MM.1S (cell line): ENCODE results near the gene NEDD4L.

Source experiments
- DNase-seq: peaks from one replicate; pipeline ENCODE4 v3.0.0-alpha.2; 2015
- H2AFZ ChIP-seq: fragments of 300-600 bp; sonication (generic); 2 replicates; pipeline ENCODE4 v1.6.0; 2016; ENCODE audit warnings: antibody characterized with exemption, low read length
- H3F3A ChIP-seq: fragments of 300-600 bp; sonication (generic); 2 replicates; pipeline ENCODE4 v1.6.1; 2016; ENCODE audit warnings: mild to moderate bottlenecking, antibody characterized with exemption, low read length, moderate library complexity, mixed read lengths; ENCODE audit not compliant: insufficient read depth
- H3K27ac ChIP-seq: fragments of 300-600 bp; sonication (generic); 2 replicates; pipeline ENCODE4 v1.5.1; 2016; ENCODE audit warnings: mild to moderate bottlenecking, low read length
- H3K27me3 ChIP-seq: fragments of 300-600 bp; sonication (generic); replicated peaks from 2 replicates; pipeline ENCODE4 v1.6.0; 2016; ENCODE audit warnings: low read length; ENCODE audit not compliant: insufficient read depth
- H3K36me3 ChIP-seq: fragments of 300-600 bp; sonication (generic); replicated peaks from 2 replicates; pipeline ENCODE4 v1.6.1; 2016; ENCODE audit warnings: mild to moderate bottlenecking, low read length, mixed read lengths; ENCODE audit not compliant: insufficient read depth
- H3K4me1 ChIP-seq: fragments of 300-600 bp; sonication (generic); 2 replicates; pipeline ENCODE4 v1.6.1; 2016; ENCODE audit warnings: low read length, mixed read lengths
- H3K4me2 ChIP-seq: fragments of 300-600 bp; sonication (generic); 2 replicates; pipeline ENCODE4 v1.6.0; 2016; ENCODE audit warnings: low read depth, low read length
- H3K4me3 ChIP-seq: fragments of 300-600 bp; sonication (generic); 2 replicates; pipeline ENCODE4 v1.5.1; 2016; ENCODE audit warnings: low read length, mixed read lengths
- H3K79me2 ChIP-seq: fragments of 300-600 bp; sonication (generic); 2 replicates; pipeline ENCODE4 v1.6.1; 2016; ENCODE audit warnings: mixed run types, low read length, mixed read lengths
- H3K9ac ChIP-seq: fragments of 300-600 bp; sonication (generic); 2 replicates; pipeline ENCODE4 v1.6.1; 2016; ENCODE audit warnings: low read length, mixed read lengths
- H3K9me2 ChIP-seq: fragments of 300-600 bp; sonication (generic); replicated peaks from 2 replicates; pipeline ENCODE4 v1.6.1; 2016; ENCODE audit warnings: mild to moderate bottlenecking, low read length, mixed read lengths; ENCODE audit not compliant: insufficient read depth
- H3K9me3 ChIP-seq: fragments of 300-600 bp; sonication (generic); replicated peaks from 2 replicates; pipeline ENCODE4 v1.6.1; 2016; ENCODE audit warnings: mild to moderate bottlenecking, low read length, mixed read lengths; ENCODE audit not compliant: insufficient read depth
- H4K20me1 ChIP-seq: fragments of 300-600 bp; sonication (generic); 2 replicates; pipeline ENCODE4 v1.6.1; 2016; ENCODE audit warnings: mild to moderate bottlenecking, low read length, moderate library complexity, mixed read lengths; ENCODE audit not compliant: insufficient read depth
- EZH2 ChIP-seq: fragments of 300-600 bp; sonication (generic); optimal IDR thresholded peaks from 2 replicates; pipeline ENCODE3; 2017; ENCODE audit warnings: low read depth, mild to moderate bottlenecking, antibody characterized with exemption, low read length, mixed read lengths
- EZH2phosphoT487 ChIP-seq: fragments of 300-600 bp; sonication (generic); IDR thresholded peaks from 2 replicates; pipeline ENCODE4 v1.6.1; 2018; ENCODE audit warnings: antibody characterized with exemption, low read length
- TF ChIP-seq, protein P1 (sequence below): fragments of 300-600 bp; sonication (generic); IDR thresholded peaks from 2 replicates; pipeline ENCODE4 v1.5.1; 2016; ENCODE audit warnings: antibody characterized with exemption, low read length, mixed read lengths

The NEDD4L gene

DNA sequence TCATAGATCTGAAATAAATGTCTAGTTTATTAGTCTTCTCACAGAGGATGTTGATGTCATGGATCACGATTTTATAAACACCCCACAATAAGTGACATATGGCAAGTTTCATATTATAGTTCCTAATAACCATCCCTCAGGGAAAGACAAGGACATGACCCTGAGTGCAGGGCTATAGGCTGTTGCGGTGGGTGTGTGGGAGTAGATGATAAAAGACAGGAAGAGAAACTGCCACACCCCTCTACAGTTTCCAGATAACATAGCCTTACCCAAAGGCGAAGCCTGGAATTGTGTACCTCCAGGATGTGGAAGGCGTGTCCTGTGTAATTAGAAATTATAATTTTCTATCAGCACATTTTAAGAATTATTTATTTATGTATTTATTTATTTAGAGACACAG, 2.4 kb upstream of the NEDD4L start:
- no peak overlapping the region for H2AFZ ChIP-seq
- H4K20me1 ChIP-seq = no peaks in the 10 kb centered on the region
- H3K4me3 ChIP-seq = no peak overlapping the region
- no peaks in the 10 kb centered on the region for H3K27me3 ChIP-seq
- H3K4me1 ChIP-seq = no peaks in the 10 kb centered on the region; the same call in 1 of the 2 replicates
- no peak overlapping the region for H3K9ac ChIP-seq
- no peaks in the 10 kb centered on the region for H3K9me3 ChIP-seq
- TF ChIP-seq, protein P1, sequence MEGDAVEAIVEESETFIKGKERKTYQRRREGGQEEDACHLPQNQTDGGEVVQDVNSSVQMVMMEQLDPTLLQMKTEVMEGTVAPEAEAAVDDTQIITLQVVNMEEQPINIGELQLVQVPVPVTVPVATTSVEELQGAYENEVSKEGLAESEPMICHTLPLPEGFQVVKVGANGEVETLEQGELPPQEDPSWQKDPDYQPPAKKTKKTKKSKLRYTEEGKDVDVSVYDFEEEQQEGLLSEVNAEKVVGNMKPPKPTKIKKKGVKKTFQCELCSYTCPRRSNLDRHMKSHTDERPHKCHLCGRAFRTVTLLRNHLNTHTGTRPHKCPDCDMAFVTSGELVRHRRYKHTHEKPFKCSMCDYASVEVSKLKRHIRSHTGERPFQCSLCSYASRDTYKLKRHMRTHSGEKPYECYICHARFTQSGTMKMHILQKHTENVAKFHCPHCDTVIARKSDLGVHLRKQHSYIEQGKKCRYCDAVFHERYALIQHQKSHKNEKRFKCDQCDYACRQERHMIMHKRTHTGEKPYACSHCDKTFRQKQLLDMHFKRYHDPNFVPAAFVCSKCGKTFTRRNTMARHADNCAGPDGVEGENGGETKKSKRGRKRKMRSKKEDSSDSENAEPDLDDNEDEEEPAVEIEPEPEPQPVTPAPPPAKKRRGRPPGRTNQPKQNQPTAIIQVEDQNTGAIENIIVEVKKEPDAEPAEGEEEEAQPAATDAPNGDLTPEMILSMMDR = no peak
- TF ChIP-seq EZH2phosphoT487 (no peak), EZH2 (no peak)
- no peak for DNase-seq
- no peaks in the 10 kb centered on the region for H3F3A ChIP-seq
- H3K4me2 ChIP-seq = no peak overlapping the region
- H3K9me2 ChIP-seq = no peaks in the 10 kb centered on the region
- H3K36me3 ChIP-seq = no peaks in the 10 kb centered on the region
- no peak overlapping the region for H3K27ac ChIP-seq
- H3K79me2 ChIP-seq = peaks cover 14% of the 10 kb centered on the region

DNA sequence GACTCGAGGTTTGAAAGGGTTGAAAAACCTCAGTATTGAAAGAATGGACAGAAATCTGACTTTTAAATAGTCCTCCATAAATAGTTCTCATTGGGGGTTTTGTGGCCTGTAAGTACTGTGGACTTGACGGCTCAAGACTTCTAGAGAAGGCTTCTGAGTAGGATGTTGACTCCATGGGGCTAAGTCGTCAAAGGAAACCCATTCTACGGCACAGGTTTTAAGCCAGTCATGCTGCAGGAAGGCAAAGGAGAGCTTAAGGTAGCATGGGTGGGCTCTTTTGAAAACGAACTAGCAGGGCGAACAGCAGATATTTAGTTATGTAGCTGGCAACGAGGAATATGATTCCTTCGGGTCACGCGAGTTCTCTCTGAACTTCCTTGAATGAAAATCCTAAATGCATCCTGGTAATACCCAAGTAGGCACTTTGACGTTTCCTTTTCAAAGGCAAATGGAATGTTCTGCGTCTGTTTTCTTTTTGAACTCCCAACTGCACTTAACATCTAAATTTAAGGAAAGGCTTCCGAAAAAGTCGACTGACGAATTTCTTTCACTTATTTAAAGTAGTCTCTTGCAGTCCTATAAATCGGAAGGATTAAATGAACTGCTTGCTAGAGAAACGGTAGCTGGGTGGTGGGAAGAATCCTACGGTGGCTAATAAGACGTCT, 1.1 kb upstream of the NEDD4L start:
- Histone ChIP-seq H3K9me3 (no peaks in the 10 kb centered on the region), H3K9ac (no peak overlapping the region), H2AFZ (peak overlapping the region; percentile 87), H3K27ac (no peak overlapping the region), H3K9me2 (no peaks in the 10 kb centered on the region), H3K79me2 (peaks cover 18% of the 10 kb centered on the region), H4K20me1 (no peaks in the 10 kb centered on the region), H3K4me3 (peak overlapping the region; percentile 74), H3F3A (no peaks in the 10 kb centered on the region), H3K27me3 (no peaks in the 10 kb centered on the region), H3K36me3 (no peaks in the 10 kb centered on the region), H3K4me2 (peak overlapping the region; percentile 74), H3K4me1 (no peaks in the 10 kb centered on the region; the same call in 1 of the 2 replicates)
- no peak for DNase-seq
- TF ChIP-seq EZH2 (no peak), EZH2phosphoT487 (no peak)
- TF ChIP-seq, protein P1 = no peak

DNA sequence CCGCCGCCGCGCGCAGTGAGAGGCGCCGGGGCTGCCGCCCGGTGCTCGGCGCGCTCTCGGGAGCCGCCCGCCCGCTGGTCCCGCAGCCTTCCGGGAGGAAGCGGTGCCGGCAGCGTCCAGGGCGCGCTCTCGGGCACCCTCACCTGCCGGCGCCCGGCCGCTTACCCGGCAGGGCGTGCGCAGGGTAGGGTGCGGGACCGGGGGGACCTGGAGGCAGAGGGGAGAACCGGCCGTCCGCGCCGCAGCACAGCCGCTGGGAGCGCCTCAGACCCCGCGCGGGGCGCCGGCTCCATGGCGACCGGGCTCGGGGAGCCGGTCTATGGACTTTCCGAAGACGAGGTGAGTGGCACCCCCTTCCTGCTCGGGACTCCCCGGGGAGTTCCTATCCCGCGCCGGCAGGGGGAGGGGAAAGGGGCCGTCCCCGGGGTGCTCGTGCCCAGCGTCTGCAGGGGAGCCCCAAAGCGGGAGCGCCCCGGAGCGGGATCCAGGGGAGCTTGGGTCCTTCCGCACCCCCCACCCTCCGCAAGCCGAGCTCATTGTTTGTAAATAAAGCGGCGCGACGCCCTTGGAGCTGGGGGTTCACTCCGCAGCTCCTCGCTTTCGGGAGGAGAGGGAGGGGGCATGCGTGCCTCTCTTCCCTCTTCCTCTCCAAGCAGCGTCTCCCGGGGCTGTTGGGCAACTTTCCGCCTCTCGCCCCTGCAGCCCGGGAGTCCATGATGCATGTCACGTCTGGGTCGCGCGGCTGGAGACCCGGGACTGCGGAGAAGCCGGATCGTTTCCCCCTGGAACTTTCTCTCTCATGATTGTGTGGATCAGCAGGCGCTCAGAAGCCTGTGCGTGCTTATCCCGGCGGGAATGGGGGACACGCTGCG, 580 bp downstream of the NEDD4L start:
- TF ChIP-seq, protein P1 = no peak
- no peak for TF ChIP-seq EZH2phosphoT487
- H3K79me2 ChIP-seq = peaks cover 28% of the 10 kb centered on the region
- peak overlapping the region; percentile 95 for H2AFZ ChIP-seq
- no peaks in the 10 kb centered on the region for H3K36me3 ChIP-seq
- no peaks in the 10 kb centered on the region for H4K20me1 ChIP-seq
- H3K9me2 ChIP-seq = no peaks in the 10 kb centered on the region
- no peaks in the 10 kb centered on the region for H3K27me3 ChIP-seq
- no peaks in the 10 kb centered on the region for H3K9me3 ChIP-seq
- H3K9ac ChIP-seq = peak overlapping the region; percentile 53; the same call in 1 of the 2 replicates
- peak overlapping the region; percentile 97 for H3K4me3 ChIP-seq
- peak; percentile 40 for DNase-seq
- peak overlapping the region; percentile 67 for H3K4me2 ChIP-seq
- peak overlapping the region; percentile 28; the same call in 1 of the 2 replicates for H3K27ac ChIP-seq
- 0 out of 2 replicates have a peak, but pooled peaks cover 6% of the 10 kb centered on the region for H3F3A ChIP-seq
- H3K4me1 ChIP-seq = peaks cover 13% of the 10 kb centered on the region
